Nephron (organoid): ENCODE results near the gene PDE6B.
"Not testable (repeated sequence)": the region's sequence is repeated elsewhere in the genome, so short reads cannot be mapped to it uniquely, and the experiment has no call there.

Experiments
- H3K27ac Mint-ChIP-seq, 3 experiments: 2 replicates each; pipeline ENCODE4 v1.8.0; 2020; ENCODE audit warnings: mixed read lengths in 3 of 3, mild to moderate bottlenecking in 2 of 3, moderate library complexity in 1 of 3
- H3K27me3 Mint-ChIP-seq: 2 replicates; pipeline ENCODE4 v1.8.0; 2021; ENCODE audit warnings: low read depth, mild to moderate bottlenecking, moderate library complexity, mixed read lengths
- H3K36me3 Mint-ChIP-seq: 2 replicates; pipeline ENCODE4 v1.8.0; 2020; ENCODE audit warnings: low read depth, mixed read lengths
- H3K4me1 Mint-ChIP-seq: 2 replicates; pipeline ENCODE4 v1.8.0; 2020; ENCODE audit warnings: mixed read lengths
- H3K4me3 Mint-ChIP-seq, 3 experiments: 2 replicates each; pipeline ENCODE4 v1.8.0; 2020; ENCODE audit warnings: mild to moderate bottlenecking in 3 of 3, mixed read lengths in 3 of 3, moderate library complexity in 2 of 3
- H3K9me3 Mint-ChIP-seq: 2 replicates; pipeline ENCODE4 v1.8.0; 2020; ENCODE audit warnings: mixed read lengths
- TF ChIP-seq, protein P1 (sequence below), 3 experiments: fragments of 200-600 bp; sonication (generic); IDR thresholded peaks; one replicate each; pipeline ENCODE4 v1.5.0; 2021; ENCODE audit warnings: antibody characterized with exemption in 3 of 3; ENCODE audit not compliant: unreplicated experiment in 3 of 3

Gene PDE6B

DNA sequence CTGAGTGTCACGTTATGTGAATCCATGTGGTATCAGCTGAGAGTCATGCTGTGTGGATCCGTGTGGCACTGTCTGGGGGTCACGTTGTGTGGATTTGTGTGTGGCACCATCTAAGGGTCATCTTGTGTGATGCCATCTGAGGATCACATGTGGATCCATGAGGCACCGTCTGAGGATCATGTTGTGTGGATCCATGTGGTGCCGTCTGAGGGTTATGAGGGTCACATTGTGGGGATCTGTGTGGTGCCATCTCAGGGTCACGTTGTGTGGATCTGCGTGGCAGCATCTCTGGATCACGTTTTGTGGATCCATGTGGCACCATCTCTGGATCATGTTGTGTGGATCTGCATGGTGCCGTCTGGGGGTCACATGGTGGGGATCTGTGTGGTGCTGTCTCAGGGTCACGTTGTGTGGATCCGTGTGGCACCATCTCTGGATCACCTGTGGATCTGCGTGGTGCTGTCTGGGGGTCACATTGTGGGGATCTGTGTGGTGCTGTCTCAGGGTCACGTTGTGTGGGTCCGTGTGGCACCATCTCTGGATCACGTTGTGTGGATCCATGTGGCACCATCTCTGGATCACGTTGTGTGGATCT, 6.9 kb downstream of the PDE6B start:
- Mint-ChIP-seq H3K4me1 (peaks cover 21% of the 10 kb centered on the region), H3K9me3 (peaks cover 4% of the 10 kb centered on the region), H3K4me3 (no peak overlapping the region)

DNA sequence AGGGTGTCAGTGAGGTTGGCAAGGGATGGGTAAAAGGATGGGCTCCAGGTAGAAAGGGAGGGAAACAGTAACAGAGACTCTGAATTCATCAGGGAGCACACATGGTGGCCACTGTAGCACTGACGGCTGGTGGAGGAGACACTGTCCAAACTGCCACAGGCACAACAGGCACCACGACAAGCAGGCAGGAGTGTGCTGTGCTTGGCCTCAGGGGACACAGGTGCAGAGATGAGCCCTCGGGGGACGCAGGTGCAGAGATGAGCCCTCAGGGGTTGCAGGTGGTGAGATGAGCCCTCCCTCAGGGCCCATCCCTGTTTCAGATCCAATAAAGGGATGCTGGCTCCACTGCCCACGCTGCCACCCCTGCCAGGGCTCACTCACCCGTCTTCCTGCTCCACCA, 7.6 kb downstream of the PDE6B start:
- Mint-ChIP-seq H3K27ac (no peak overlapping the region), H3K4me3 (no peak overlapping the region), H3K9me3 (peaks cover 4% of the 10 kb centered on the region), H3K27me3 (peaks cover 25% of the 10 kb centered on the region), H3K4me1 (peaks cover 21% of the 10 kb centered on the region), H3K36me3 (peaks cover 8% of the 10 kb centered on the region)
- TF ChIP-seq, protein P1, sequence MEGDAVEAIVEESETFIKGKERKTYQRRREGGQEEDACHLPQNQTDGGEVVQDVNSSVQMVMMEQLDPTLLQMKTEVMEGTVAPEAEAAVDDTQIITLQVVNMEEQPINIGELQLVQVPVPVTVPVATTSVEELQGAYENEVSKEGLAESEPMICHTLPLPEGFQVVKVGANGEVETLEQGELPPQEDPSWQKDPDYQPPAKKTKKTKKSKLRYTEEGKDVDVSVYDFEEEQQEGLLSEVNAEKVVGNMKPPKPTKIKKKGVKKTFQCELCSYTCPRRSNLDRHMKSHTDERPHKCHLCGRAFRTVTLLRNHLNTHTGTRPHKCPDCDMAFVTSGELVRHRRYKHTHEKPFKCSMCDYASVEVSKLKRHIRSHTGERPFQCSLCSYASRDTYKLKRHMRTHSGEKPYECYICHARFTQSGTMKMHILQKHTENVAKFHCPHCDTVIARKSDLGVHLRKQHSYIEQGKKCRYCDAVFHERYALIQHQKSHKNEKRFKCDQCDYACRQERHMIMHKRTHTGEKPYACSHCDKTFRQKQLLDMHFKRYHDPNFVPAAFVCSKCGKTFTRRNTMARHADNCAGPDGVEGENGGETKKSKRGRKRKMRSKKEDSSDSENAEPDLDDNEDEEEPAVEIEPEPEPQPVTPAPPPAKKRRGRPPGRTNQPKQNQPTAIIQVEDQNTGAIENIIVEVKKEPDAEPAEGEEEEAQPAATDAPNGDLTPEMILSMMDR (IDR thresholded peaks at IDR 0.05; ENCODE audit: unreplicated experiment in 3 of 3), result no peak

More for the DNA sequence above, 6.9 kb downstream of the PDE6B start:
- H3K36me3 Mint-ChIP-seq, result peaks cover 8% of the 10 kb centered on the region
- peaks cover 21% of the 10 kb centered on the region for H3K27me3 Mint-ChIP-seq
- no peak overlapping the region for H3K27ac Mint-ChIP-seq
- TF ChIP-seq, protein P1 (IDR thresholded peaks at IDR 0.05; ENCODE audit: unreplicated experiment in 3 of 3), result no peak

DNA sequence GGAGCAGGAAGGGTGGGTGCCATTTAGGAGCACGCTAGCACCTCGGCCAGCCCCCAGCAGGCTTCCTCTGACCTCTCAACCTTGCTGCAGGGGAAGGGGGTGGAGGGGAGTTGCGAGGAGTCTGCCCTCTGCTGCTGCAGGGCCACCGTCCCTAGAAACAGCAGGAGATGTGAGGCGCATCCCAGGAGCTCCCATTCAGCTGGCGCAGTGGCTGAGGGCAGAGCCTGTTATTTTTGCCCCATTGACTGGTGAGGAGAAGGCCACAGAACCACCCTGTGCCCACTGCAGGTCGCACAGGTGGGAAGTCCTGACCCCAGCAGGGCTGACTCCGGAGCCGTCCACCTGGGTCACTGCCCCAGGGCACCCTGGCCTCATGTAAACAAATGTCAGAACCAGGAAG, 8.0 kb downstream of the PDE6B start:
- Mint-ChIP-seq H3K36me3 (peaks cover 8% of the 10 kb centered on the region), H3K4me1 (peaks cover 21% of the 10 kb centered on the region)

DNA sequence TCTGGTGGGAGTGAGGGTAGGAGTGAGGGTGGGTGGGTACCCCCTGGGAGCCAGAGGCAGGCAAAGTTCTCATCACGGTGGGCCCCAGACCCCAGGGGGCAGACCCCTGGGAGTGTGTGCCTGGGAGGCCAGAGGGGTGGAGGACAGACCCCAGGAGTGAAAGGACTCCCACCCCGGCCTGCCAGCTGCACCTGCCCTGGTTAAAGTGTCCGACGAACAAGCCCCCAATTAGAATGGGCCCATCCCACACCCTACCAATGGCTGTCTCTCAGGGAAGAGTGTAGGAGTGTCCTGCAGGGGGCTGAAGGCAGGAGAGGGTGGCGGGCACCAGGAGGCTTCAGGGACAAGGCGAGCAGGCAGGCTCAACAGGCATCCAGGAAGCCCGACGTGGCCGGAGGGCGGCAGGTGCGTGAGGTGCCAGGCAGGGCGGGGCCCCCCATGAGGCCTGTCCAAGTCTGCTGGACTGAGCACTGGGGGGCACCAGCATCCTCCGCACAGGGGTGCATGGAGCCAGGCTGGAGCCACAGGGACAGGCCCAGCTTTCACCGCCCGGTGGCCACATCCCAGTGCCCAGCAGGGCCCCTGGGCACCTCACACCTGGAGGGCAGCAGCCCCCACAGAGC, 8.7 kb downstream of the PDE6B start:
- H3K27ac Mint-ChIP-seq, result no peak overlapping the region
- no peak overlapping the region for H3K4me3 Mint-ChIP-seq
- peaks cover 21% of the 10 kb centered on the region for H3K4me1 Mint-ChIP-seq
- TF ChIP-seq, protein P1 (IDR thresholded peaks at IDR 0.05; ENCODE audit: unreplicated experiment in 3 of 3), result no peak
- peaks cover 8% of the 10 kb centered on the region for H3K36me3 Mint-ChIP-seq
- H3K27me3 Mint-ChIP-seq, result peaks cover 27% of the 10 kb centered on the region
- H3K9me3 Mint-ChIP-seq, result peaks cover 4% of the 10 kb centered on the region

More for the DNA sequence above, 8.0 kb downstream of the PDE6B start:
- Mint-ChIP-seq H3K27me3 (peaks cover 27% of the 10 kb centered on the region), H3K9me3 (peaks cover 4% of the 10 kb centered on the region), H3K27ac (no peak overlapping the region), H3K4me3 (no peak overlapping the region)
- TF ChIP-seq, protein P1 (IDR thresholded peaks at IDR 0.05; ENCODE audit: unreplicated experiment in 3 of 3), result no peak

DNA sequence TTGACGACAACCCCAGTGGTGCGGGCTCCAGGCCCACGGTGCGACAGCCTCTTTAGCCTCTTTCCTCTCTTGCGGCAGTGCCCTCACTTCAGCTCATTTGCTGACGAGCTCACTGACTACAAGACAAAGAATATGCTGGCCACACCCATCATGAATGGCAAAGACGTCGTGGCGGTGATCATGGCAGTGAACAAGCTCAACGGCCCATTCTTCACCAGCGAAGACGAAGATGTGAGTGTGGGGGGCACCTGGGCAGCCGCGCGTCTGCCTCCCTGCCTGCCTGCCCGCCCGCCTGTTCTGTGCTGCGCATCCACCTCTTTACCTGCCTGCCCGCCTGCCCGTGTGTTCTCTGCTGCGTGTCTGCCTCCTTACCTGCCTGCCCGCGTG, 9.2 kb downstream of the PDE6B start:
- Mint-ChIP-seq H3K9me3 (peaks cover 4% of the 10 kb centered on the region), H3K4me3 (no peak overlapping the region), H3K27ac (no peak overlapping the region), H3K27me3 (peaks cover 26% of the 10 kb centered on the region), H3K4me1 (peaks cover 19% of the 10 kb centered on the region), H3K36me3 (peaks cover 8% of the 10 kb centered on the region)
- TF ChIP-seq, protein P1 (IDR thresholded peaks at IDR 0.05; ENCODE audit: unreplicated experiment in 3 of 3), result no peak

DNA sequence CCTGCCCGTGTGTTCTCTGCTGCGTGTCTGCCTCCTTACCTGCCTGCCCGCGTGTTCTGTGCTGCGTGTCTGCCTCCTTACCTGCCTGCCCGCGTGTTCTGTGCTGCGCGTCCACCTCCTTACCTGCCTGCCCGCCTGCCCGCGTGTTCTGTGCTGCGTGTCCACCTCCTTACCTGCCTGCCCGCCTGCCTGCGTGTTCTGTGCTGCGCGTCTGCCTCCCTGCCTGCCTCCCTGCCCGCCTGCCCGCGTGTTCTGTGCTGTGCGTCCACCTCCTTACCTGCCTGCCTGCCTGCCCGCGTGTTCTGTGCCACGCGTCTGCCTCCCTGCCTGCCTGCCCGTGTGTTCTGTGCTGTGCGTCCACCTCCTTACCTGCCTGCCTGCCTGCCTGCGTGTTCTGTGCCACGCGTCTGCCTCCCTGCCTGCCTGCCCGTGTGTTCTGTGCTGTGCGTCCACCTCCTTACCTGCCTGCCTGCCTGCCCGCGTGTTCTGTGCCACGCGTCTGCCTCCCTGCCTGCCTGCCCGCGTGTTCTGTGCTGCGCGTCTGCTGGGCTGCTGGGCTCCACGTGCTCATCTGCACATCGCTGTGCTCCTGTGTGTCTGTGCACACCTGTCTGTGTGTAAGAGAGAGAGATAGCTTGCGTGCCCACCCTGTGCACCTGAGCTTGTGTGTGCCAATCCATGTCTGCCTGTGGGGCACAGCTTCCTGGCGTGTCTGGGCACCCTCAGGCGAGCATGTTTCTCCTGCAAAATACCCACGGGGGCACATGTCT, 9.9 kb downstream of the PDE6B start:
- not testable (repeated sequence) for H3K9me3 Mint-ChIP-seq, H3K4me3 Mint-ChIP-seq, H3K27ac Mint-ChIP-seq, H3K36me3 Mint-ChIP-seq
- peaks cover 12% of the 10 kb centered on the region for H3K4me1 Mint-ChIP-seq
- peaks cover 23% of the 10 kb centered on the region for H3K27me3 Mint-ChIP-seq
